ENCODE measurements around the gene PRR18.

DNA sequence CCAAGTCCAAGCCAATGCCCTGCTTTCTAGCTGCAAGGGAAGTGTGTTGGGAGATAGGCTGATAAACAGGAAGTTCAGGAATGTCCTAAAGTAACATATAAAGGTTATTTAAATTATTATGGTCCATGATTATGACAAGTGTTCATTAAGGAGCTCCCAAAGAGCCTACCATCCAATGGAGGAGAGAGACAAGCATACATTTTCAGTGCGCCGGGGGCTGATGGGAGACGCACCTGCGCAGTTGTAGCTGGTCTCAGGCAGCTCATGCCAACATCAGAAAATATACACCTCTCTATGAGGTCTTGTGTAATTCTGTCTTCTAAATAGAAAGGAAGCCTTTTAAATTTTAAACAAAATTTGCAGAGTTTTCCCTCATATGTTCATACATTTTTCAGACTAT, 46.8 kb upstream of the PRR18 start:
- TF ChIP-seq, protein P1, sequence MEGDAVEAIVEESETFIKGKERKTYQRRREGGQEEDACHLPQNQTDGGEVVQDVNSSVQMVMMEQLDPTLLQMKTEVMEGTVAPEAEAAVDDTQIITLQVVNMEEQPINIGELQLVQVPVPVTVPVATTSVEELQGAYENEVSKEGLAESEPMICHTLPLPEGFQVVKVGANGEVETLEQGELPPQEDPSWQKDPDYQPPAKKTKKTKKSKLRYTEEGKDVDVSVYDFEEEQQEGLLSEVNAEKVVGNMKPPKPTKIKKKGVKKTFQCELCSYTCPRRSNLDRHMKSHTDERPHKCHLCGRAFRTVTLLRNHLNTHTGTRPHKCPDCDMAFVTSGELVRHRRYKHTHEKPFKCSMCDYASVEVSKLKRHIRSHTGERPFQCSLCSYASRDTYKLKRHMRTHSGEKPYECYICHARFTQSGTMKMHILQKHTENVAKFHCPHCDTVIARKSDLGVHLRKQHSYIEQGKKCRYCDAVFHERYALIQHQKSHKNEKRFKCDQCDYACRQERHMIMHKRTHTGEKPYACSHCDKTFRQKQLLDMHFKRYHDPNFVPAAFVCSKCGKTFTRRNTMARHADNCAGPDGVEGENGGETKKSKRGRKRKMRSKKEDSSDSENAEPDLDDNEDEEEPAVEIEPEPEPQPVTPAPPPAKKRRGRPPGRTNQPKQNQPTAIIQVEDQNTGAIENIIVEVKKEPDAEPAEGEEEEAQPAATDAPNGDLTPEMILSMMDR (conservative IDR thresholded peaks at IDR 0.05 in 1 of 2, IDR thresholded peaks at IDR 0.05 in 1 of 2; ENCODE audit: low read depth in 1 of 2, low read length in 2 of 2) = no peak
- TF ChIP-seq EZH2 (IDR thresholded peaks at IDR 0.05; ENCODE audit: low read length, missing control alignments) = no peak

Measured in fibroblast of lung (primary cell).